Measurements from ENCODE around the gene AOC2. TPM values are rescaled to one million over a fixed set of nuclear protein-coding genes. Genes with fewer than 3 reads are reported as not detected.

The AOC2 gene
- total RNA-seq, 1 experiment from 2014 or later = 1.4 TPM

GRCh38 chr17:42818379-42818778 is 26.0 kb upstream of the AOC2 start:
- Histone ChIP-seq H3K9me3 (ENCODE audit: low read length) (no peaks in the 10 kb centered on the region), H3K4me1 (ENCODE audit: insufficient read depth, low read length) (no peaks in the 10 kb centered on the region), H3K9me2 (replicated peaks; ENCODE audit: low read length) (no peaks in the 10 kb centered on the region), H3K9ac (ENCODE audit: low read length) (no peak overlapping the region), H3K27me3 (ENCODE audit: low read length) (no peaks in the 10 kb centered on the region), H4K20me1 (ENCODE audit: low read length) (no peaks in the 10 kb centered on the region), H3F3A (ENCODE audit: low read length, unreplicated experiment) (no peaks in the 10 kb centered on the region), H3K4me3 (ENCODE audit: low read length) (no peak overlapping the region), H2AFZ (ENCODE audit: low read length) (no peak overlapping the region), H3K79me2 (ENCODE audit: low read length) (peaks cover 15% of the 10 kb centered on the region), H3K4me2 (ENCODE audit: low read length) (no peak overlapping the region), H3K27ac (ENCODE audit: low read length) (no peak overlapping the region), H3K36me3 (ENCODE audit: low read depth, low read length) (peaks cover 40% of the 10 kb centered on the region)
- ATAC-seq (no peak), DNase-seq (no peak)
- POLR2A ChIA-PET (ENCODE audit: unreplicated experiment) = no interaction called here
- no peak for TF ChIP-seq EZH2 (IDR thresholded peaks at IDR 0.05; ENCODE audit: low read length, unreplicated experiment)
- no peak for TF ChIP-seq CTCF (conservative IDR thresholded peaks at IDR 0.05; ENCODE audit: low read depth, low read length)
- TF ChIP-seq EZH2phosphoT487 (IDR thresholded peaks at IDR 0.05; ENCODE audit: borderline replicate concordance, low read length) = no peak
- intact Hi-C loops (cut with micrococcal nuclease) = no loop called here
- no TSS peak for BruUV-seq (replicated peaks)
- CTCF ChIA-PET = no interaction called here

DNA sequence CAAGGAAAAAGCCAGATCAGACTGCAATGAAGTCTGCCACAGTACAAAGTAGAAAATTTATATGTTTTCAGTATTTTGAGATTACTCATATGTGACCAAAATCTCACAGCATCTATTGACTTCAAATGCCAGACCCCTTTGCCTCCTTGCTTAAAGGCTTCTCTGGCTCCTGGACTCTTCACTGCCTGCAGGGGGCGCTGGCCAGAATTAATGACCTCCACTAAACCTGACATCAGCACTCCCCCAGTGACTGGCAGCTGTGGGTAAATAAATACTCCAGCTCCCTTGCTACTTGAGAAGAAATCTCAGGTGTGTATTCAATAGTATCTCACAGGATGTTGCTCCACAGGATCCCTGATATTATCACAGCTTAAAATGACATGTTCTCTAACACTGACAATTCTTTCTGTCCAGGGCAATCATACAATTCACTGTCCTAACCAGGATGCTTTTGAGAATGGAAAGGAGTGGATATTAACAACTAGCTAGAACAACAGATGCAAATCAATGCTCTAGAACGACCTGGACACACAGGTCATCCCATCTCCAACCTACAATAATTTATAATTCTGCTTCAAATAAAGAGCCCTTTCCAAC is 24.3 kb upstream of the AOC2 start:
- Histone ChIP-seq H3K9me3 (ENCODE audit: low read length) (no peaks in the 10 kb centered on the region), H3K79me2 (ENCODE audit: low read length) (peaks cover 22% of the 10 kb centered on the region), H3K36me3 (ENCODE audit: low read depth, low read length) (peaks cover 36% of the 10 kb centered on the region), H3K9me2 (replicated peaks; ENCODE audit: low read length) (no peaks in the 10 kb centered on the region), H3K4me2 (ENCODE audit: low read length) (no peak overlapping the region), H2AFZ (ENCODE audit: low read length) (no peak overlapping the region), H4K20me1 (ENCODE audit: low read length) (no peaks in the 10 kb centered on the region), H3K4me3 (ENCODE audit: low read length) (no peak overlapping the region), H3K27ac (ENCODE audit: low read length) (no peak overlapping the region), H3K4me1 (ENCODE audit: insufficient read depth, low read length) (no peaks in the 10 kb centered on the region), H3F3A (ENCODE audit: low read length, unreplicated experiment) (no peaks in the 10 kb centered on the region), H3K9ac (ENCODE audit: low read length) (no peak overlapping the region), H3K27me3 (ENCODE audit: low read length) (no peaks in the 10 kb centered on the region)
- intact Hi-C loops (cut with micrococcal nuclease) = loop anchor here (2.0 to 5.0 kb wide), 2 partner anchors 17 to 38 kb away; partner anchors contain the start of gene WNK4
- ChIA-PET POLR2A (ENCODE audit: unreplicated experiment) (no interaction called here), CTCF (interaction anchor here (0.6 to 0.7 kb wide), 4 partner anchors 61 to 490 kb away, joined by 3 to 6 read pairs (median 3); no protein-coding TSS in a partner anchor)
- peak; percentile 69 for DNase-seq
- ATAC-seq = 0 out of 2 replicates have a peak, but pooled peaks have one; percentile 17
- TF ChIP-seq EZH2phosphoT487 (IDR thresholded peaks at IDR 0.05; ENCODE audit: borderline replicate concordance, low read length) (no peak), CTCF (conservative IDR thresholded peaks at IDR 0.05; ENCODE audit: low read depth, low read length) (peak; percentile 86)
- no TSS peak for BruUV-seq (replicated peaks)

DNA sequence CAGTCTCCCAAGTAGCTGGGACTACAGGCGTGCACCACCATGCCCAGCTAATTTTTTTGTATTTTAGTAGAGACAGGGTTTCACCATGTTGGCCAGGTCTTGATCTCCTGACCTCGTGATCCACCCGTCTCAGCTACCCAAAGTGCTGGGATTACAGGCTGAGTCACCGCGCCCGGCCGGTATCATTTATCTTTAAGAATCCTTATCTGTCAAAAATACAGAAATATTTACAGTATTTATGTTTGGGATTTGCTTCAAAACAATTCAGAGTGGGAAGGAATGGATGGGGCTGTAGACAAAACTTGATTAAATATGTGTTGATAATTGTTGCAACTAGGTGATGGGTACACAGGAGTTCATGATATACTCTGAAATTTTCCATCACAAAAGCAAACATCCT is 23.2 kb upstream of the AOC2 start:
- no peaks in the 10 kb centered on the region for H3K9me2 ChIP-seq (replicated peaks; ENCODE audit: low read length)
- ATAC-seq (no peak), DNase-seq (no peak)
- H3K79me2 ChIP-seq (ENCODE audit: low read length) = peaks cover 22% of the 10 kb centered on the region
- no peaks in the 10 kb centered on the region for H3K27me3 ChIP-seq (ENCODE audit: low read length)
- H3K9ac ChIP-seq (ENCODE audit: low read length) = no peak overlapping the region
- H3K9me3 ChIP-seq (ENCODE audit: low read length) = no peaks in the 10 kb centered on the region
- TF ChIP-seq EZH2 (IDR thresholded peaks at IDR 0.05; ENCODE audit: low read length, unreplicated experiment) (no peak), CTCF (conservative IDR thresholded peaks at IDR 0.05; ENCODE audit: low read depth, low read length) (no peak), EZH2phosphoT487 (IDR thresholded peaks at IDR 0.05; ENCODE audit: borderline replicate concordance, low read length) (no peak)
- no peak overlapping the region for H3K4me2 ChIP-seq (ENCODE audit: low read length)
- H3K36me3 ChIP-seq (ENCODE audit: low read depth, low read length) = peaks cover 26% of the 10 kb centered on the region
- ChIA-PET CTCF (no interaction called here), POLR2A (ENCODE audit: unreplicated experiment) (no interaction called here)
- H4K20me1 ChIP-seq (ENCODE audit: low read length) = no peaks in the 10 kb centered on the region
- no peaks in the 10 kb centered on the region for H3F3A ChIP-seq (ENCODE audit: low read length, unreplicated experiment)
- H3K27ac ChIP-seq (ENCODE audit: low read length) = no peak overlapping the region
- H3K4me1 ChIP-seq (ENCODE audit: insufficient read depth, low read length) = no peaks in the 10 kb centered on the region
- H3K4me3 ChIP-seq (ENCODE audit: low read length) = no peak overlapping the region
- no peak overlapping the region for H2AFZ ChIP-seq (ENCODE audit: low read length)
- no TSS peak for BruUV-seq (replicated peaks)
- intact Hi-C loops (cut with micrococcal nuclease) = loop anchor here (2.0 to 5.0 kb wide), 2 partner anchors 18 to 39 kb away; partner anchors contain the start of gene WNK4
